ENCODE measurements around the gene MTOR.

- TF ChIP-seq CTCF (IDR thresholded peaks at IDR 0.05) = no peak
- TF ChIP-seq POLR2A (IDR thresholded peaks at IDR 0.05) = no peak
These were observed 117.6 kb downstream of the MTOR start for GRCh38 chr1:11144570-11145256.
